HG03565 (cell line): ENCODE measurements around the gene GRIA1.
A peak's percentile ranks its signal among the peaks of the same experiment; 100 is the strongest.

Experiments used
- ATAC-seq: cut with Tn5 transposase; IDR thresholded peaks from one replicate; pipeline ENCODE4 v1.9.1; 2021; ENCODE audit warnings: mild to moderate bottlenecking, moderate library complexity; ENCODE audit not compliant: unreplicated experiment

Gene GRIA1

DNA sequence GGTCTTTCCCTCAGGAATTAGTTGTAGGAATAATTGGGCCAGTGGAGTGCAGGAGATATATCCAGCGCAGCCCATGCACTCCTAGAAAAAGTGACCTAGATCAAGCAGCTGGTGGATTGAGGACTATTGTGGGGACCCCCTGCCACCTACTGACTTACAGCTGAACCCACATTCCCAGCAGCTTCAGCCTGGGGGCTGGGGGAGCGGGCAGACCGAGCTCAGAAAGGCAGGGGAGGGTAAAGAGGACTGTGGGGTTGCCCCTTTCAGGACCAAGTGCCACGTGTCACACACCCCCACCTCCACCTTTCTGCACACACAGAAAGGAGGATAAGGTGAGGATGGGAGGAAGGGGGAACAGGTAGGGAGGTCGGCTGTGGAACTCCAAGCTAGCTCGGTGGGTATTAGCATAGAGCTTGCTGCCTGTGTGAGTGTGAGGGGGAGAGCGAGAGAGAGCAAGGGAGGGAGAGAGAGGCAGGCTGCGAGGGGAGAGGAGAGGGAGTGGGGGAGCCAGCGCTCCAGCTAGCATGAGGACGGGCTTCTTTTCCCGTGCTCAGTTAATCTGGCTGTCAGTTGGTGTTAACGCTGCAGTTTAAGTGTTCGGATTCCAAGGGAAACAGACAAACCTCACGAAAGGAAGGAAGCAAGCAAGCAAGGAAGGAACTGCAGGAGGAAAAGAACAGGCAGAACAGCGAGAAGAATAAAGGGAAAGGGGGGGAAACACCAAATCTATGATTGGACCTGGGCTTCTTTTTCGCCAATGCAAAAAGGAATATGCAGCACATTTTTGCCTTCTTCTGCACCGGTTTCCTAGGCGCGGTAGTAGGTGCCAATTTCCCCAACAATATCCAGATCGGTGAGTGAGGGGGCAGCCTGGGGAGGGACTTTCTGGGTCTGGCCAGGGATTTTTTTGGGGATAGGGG is at the start of gene GRIA1:
GRIA1 (plus strand) TSS at position 553 of the 920 bp plus-strand sequence.
- no peak for ATAC-seq

DNA sequence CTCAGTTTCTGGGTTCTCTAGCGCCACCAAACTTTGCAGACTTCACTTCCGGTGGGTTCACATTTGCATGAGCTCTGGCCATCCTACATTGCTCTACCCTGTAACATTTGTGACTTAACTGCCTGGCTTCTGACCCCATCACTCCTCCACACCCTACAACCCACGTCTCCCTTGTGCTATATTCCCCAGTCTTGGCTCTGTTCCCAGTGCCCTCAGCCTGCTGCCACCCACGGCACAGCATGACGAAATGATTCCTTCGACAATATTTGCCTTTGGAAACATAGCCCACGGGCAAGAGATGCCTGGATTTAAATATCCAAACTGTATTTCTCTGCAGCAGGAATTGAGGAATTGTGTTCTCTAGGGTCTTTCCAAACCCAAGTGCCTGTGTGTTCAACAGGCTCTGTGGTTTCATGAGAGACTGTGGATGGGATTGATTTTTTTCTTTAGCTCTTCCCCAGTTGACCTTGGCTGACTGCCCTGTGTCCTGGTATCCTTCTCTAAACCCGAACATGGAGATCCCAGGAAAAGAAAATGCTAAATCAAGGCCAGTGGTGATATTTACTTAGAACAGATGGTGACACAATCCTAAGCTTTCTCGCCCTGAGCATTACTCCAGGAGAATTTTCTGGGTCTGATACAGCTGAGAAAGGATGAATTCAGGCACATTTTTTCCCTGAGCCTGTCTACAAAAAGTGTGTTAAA is 44.4 kb upstream of the GRIA1 start:
- no peak for ATAC-seq

DNA sequence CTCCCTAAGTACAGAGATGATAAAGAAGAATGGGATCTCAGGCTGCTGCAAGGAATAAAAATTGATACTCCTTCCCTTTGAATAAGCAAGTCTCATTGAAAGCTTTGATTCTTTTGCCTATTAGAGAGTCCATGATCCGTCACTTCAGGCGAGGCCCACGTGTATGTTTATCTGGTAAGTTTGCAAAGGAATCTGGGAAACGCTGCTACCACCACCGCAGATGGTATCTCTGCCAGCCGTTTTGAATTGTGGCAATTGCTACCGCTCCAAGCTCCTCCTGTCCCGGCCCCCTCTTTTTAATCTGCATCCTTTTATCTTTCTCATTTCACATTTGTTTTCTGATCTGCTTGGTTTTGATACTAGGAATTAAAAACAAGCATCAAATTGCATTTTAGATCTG is 42.9 kb upstream of the GRIA1 start:
- ATAC-seq: no peak

DNA sequence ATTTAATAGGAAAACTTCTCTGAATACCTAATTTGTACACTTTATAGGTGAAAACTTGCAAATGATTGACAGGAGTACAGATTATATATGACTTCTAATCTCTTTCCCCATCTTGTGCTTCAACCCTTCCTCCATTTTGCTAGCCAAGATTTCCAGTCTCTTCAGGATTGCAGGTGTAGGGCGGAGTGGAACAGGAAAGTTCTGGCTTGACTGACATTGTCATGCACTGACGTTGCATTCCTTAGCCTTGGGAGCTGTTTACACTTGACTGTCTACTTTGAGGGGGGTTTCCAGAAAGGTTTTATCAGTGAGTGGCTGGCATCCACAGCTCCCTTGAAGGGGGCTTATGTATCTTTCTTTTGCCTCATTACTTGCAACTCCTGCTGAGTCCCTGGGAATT is 34.1 kb upstream of the GRIA1 start:
- no peak for ATAC-seq

DNA sequence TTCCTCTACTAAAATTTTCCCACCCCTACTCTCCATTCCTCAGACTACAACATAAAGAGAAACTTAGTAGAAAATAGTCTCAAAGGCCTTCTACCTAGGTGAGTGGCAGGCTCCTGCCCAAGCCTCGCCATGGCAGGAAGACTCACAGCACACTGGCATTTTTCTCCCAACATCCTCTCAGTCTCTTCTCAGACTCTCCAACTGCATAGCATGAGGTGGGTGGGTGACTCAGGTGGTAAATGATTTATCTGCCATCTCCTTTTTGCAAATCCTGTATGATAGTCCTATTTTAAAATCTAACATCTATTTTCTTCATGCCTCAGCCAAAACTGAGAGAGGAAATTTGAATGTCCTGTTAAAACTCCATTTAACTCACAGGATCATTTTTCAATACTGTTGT is 33.5 kb upstream of the GRIA1 start:
- no peak for ATAC-seq

DNA sequence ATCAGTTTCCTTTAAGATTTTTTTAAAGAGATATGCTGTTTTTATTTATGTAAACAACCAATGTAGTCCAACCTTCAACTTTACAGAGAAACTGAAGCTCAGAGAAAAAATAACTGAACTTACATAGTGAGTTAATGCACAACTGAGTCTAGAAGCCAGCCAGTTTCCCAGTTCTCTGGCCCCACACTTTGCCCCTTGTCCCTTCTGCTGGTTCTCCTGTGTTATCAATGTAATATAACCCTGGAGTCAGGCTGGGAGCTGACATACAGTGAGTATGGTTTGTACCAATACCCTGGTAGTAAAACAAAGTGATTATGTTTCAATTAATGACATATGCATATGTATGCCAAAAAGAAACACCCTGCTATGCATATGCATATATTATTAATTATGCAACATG is 32.2 kb upstream of the GRIA1 start:
- no peak for ATAC-seq

DNA sequence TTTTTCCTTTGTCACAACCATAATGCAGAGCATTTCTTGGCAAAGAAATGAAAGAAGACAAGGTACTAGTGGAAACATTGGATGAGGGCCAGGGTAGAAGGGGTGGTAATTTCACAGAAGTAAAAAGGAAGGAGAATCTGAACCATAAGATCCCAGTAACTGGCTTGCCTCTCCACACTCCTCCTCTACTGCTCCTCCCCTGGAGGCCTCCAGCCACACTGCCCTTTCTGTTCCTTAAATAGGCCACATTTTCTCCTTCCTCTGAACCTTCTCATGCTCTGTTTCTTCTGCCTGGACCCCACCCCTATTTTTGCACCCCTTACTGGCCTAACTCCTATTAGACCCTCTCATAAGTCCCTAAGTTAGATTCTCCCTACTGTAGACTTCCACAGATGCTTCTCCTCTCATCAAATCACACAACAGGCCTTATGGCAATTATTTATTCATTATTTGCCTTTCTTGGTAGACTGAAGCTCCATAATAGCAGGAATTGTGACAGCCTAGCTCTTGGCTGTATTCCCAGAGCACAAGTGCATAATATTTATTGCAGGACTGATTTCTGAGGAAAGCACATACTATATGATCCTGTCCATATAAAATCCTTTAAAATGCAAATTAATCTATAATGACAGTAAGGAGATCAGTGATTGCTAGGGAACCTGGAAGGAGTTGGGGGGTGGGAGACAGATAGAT is 31.3 kb upstream of the GRIA1 start:
- no peak for ATAC-seq

DNA sequence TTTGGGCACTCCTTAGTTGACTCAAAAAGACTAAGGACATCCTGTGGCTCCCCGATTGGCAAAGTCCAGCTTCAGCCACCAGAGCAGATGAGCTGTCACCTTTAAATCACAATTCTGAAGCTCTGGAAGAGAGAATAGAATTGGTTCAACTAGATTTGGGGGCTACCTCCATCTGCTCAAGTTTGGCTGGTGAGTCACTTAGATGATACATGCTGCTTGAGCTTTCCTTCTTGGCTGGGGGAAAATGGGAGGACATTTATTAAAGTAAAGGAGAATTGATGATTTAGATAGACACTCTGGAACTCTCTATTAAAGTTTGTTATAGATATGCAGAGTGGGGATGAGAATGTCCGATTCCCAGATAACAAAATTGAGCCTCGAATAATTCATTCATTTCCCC is 30.0 kb upstream of the GRIA1 start:
- no peak for ATAC-seq

DNA sequence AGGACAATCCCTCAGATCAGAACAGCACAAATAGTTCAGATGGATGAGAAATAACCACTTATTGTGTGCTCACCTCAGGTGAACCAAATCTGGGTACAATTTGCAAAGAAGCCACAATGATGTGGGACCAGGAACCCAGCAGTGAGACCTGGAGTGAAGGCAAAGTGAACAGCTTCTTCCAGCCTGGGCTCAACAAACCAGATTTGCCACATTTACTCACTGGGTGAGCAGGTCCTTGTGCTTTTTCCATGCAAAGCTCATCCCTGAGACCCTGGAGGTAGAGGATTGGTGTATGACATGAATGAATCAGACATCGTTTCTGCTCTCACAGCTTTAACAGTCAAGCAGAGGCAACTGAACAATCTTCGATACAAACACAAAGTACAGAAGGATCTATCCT is 29.1 kb upstream of the GRIA1 start:
- ATAC-seq: no peak

DNA sequence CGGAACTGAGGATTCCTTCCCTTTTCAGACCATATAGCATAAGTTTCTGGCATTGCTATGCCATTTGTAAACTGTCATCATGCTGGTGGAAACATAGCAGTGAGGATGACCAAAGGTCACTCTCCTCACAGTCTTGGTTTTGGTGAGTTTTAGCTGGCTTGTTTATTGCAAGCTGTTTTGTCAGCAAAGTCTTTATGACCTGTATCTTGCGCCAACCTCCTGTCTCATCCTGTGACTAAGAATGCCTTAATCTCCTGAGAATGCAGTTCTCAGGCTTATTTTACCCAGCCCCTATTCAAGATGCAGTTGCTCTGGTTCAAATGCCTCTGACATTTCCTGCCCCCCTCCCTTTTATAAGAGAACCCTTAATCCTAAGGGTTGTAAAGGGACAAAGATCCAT is 26.7 kb upstream of the GRIA1 start:
- no peak for ATAC-seq

DNA sequence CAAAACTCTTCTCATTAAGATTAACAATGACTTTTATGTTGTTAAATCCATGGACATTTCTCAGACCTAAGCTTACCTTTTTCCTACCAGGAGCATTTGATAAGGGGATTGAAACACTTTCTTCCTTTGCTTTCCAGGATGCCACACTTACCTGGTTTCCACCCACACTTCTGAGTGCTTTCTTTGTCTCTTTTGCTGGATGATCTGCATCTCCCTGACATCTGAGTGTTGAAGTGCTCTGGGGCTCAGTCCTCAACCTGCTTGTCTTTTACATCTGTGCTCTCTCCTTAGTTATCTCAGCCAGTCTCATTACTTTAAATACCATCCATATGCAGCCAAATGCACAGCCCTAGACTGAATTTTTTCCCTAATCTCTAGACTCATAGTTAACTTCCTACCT is 22.9 kb upstream of the GRIA1 start:
- no peak for ATAC-seq

DNA sequence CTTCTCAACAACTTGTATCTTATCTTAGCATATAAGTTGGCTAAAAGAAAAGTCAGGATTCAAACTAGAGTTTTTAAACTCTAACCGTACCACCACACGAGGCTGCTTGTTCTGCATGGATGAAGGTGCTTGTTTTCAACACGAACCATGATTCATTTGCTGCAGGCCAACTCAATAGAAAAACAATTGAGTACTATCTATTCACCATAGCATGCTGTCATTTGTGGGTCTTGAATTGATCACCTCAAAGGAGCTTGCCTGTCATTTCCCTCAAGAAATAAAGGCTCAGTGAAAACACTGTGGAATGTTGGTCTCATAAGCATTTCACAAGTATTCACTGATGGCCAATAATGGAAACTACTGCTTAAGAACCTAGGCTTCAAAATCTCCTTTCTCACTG is 21.0 kb upstream of the GRIA1 start:
- no peak for ATAC-seq

DNA sequence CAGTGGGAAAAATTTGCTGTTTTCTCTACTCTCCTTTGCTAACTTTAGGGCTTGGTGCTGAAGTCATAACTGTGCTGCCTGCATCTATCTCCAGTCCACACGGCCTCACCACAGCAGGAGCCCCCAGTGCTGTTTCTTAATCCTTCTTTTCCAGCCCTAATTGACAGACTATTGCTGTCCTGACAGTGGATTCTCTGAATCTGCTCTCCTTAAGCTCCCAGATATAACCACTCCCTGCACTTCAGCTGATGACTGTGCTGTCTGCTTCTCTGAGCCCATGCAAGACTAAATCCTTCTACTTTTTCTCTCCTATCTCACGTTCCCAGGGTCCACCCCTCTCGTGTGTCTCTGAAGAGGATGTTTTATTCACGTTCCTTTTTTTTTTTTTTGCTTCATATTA is 19.7 kb upstream of the GRIA1 start:
- ATAC-seq: no peak

DNA sequence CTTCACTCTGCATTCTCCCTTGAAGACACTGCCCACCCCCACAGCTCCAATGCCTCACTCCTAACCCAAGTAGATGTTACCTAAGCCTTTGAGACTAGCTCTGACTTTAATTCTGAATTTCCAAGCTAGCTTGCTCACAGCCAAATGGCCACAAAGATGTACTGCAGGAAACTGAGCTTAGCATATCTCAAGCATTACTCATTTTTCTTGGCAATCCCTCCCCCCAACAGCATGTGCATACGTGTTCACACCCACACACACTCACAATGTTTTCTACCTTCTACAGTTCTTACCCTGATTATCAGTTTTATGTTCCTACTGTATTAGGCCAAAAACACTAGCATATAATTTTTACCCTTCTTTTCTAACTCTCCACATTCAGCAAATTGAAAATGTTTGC is 13.7 kb upstream of the GRIA1 start:
- no peak for ATAC-seq

DNA sequence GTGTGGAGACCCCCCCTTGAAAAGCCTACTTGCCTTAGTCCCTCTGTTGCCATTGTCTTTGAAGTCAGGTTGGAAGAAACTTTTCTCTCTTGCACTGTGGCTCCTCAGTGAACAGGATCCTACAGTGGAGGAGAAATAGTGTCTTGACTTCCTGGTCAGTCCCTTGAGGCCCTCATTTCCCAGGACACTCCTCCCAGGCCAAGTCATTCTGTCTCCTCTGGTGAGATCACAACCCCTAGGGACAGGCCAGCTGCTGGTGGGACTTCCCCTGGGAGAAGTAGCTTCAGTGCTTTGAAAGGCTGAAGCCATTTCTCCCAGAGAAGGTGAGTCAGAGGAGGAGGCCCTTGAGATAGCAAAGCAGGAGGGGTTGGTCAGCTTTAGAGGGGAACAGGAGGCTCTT is 10.1 kb upstream of the GRIA1 start:
- peak; percentile 92 for ATAC-seq

DNA sequence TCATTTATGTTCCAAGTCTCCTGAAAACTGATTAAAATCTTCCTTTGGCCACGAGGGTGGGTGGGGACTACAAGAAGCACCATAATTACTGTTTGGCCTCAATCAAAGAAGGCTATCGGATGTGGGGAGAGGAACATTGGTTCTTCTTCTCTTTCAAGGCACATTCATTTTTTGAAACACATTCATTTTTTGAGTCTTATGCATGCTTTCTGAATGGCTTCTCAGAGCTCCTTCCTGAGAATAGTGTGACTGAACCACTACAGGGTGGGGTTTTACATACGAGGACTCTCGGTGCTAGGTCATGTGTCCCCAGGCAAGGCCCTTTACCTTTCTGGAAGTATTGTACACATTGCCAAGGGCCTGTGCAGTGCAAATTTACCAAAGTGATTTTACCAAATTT is 7.0 kb upstream of the GRIA1 start:
- no peak for ATAC-seq

DNA sequence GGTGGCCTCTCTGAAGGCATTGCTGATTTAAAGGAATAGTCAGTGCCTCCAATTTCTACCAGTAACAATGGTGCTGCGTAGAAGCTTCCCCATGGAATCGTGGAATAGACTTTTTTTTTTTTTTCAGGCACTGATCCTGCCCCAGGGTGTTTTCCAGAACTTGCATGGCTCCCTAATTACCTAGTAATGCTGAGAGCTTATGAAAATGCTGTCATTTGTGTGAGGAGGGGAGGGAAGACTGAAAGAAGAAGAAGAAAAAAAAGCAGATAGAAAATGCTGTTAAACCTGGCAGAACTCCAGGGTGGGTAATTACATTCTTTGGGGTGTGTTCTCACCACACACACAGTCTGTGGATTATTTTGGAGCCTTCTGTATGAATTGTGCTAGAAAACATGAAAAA is 4.8 kb upstream of the GRIA1 start:
- no peak for ATAC-seq

DNA sequence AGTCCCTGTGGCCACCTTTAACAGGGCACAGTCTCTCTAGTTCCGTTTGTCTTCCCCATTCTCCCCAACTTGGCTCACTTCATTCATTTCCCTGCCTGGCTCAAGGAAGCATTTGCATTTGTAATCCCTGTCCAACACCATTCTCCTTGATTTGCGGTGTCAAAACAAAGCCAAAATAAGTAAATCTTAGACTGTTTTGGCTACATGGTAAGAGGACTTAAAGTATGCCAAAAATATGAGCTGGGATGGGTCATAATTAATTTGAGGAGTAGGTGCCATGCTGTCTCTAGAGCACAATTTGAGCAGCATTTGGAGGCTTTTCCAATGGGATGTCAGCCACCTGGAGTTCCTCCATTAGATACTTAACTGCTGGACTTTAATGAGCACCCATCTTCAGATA is 3.7 kb upstream of the GRIA1 start:
- no peak for ATAC-seq

DNA sequence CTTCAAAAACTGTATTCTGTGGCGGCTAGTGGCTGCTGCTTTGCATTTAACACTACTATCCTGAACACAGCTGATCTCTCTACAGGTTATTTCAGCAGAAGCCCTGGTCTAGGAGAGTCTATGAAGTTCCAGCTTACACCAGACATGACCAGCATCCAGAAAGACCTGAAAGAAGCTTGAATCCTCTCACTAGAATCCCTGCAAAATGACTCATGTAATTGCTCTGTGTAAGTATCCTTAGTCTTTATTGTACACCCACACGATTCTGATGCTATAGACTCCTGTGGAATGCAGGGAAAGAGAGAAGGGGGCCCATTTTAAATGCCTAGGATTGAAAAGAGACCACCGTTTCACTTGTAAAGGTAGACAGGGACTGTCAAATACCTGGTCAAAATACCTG is 859 bp upstream of the GRIA1 start:
- no peak for ATAC-seq

DNA sequence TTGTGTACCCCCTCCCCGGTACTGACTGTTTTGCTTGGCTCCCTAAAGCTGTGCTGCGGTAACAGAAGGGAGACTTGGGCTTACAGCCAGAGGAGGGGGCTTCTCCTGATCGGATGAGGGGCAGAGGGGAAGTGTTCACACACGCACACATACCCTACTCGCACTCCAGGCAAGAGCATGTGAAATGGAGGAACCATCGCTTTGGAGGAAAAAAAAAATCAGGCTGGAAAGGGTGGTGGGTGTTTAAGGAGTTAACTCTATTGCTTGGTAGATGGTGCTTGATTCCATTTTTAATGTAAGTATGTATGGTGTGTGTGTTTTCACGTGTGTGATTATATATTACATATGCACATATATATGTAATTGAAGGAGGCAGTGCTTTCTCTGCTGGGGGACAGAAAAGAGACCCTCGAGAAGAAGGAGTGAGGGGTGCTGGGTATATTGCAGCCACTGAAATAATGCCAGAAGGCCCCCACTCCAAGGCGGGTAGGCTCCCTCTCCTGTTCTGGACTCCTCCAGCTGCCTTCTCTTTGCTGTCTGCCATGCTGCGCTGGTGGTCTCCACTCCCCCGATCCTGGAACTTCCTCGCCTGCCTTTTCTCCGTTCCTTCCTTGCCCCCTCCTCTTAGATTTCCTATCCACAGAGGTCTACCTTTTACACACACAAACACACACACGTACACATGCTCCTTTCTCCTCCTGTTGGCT is 721 bp downstream of the GRIA1 start:
- ATAC-seq: no peak

DNA sequence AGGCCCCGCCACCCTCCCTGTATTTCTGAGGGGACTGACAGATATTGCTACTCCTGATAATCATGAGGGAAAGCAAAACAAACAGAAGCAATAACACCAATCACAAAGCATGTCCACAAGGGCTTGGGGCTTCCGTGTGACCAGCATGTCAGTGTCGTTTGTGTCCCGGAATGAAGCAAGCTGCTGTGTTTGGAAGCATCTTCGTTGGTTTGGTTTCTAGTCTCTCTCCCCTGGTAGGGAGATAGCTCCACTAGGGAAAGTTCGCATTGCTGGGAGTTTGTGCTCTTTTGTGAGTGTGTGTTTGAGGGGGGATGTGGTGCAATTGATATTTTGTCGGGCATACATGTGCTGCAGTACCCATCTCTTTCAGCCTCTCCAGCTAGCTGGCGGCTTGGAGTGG is 1.4 kb downstream of the GRIA1 start:
- no peak for ATAC-seq
